HG03108 (cell line): ENCODE results near the gene SCGB1A1.
"Not testable (repeated sequence)": the region's sequence is repeated elsewhere in the genome, so short reads cannot be mapped to it uniquely, and the experiment has no call there.

Experiments
- ATAC-seq: cut with Tn5 transposase; IDR thresholded peaks from one replicate; pipeline ENCODE4 v1.9.1; 2021; ENCODE audit warnings: moderate library complexity; ENCODE audit not compliant: unreplicated experiment

SCGB1A1 gene

DNA sequence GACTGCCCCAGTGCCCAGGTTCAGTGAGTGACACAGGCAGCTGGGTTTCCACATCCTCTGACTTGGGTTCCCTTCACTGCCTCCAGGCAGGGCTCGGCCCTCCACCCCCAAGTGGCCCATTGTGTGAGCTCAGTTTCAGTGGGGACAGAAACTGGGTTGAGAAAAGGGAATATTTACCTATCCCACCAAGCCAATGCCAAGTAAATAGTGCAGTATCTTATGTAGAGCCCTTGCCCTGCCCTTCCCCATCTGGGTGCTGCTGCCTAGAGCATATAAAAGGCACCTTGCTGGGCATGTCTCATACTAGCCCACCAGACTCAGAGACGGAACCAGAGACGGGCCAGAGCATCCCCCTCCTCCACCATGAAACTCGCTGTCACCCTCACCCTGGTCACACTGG, at the start of gene SCGB1A1:
Gene SCGB1A1 (plus strand): TSS at position 301 of the 400 bp plus-strand sequence. CDS start 63 bp downstream, at position 364.
- ATAC-seq, result no peak

DNA sequence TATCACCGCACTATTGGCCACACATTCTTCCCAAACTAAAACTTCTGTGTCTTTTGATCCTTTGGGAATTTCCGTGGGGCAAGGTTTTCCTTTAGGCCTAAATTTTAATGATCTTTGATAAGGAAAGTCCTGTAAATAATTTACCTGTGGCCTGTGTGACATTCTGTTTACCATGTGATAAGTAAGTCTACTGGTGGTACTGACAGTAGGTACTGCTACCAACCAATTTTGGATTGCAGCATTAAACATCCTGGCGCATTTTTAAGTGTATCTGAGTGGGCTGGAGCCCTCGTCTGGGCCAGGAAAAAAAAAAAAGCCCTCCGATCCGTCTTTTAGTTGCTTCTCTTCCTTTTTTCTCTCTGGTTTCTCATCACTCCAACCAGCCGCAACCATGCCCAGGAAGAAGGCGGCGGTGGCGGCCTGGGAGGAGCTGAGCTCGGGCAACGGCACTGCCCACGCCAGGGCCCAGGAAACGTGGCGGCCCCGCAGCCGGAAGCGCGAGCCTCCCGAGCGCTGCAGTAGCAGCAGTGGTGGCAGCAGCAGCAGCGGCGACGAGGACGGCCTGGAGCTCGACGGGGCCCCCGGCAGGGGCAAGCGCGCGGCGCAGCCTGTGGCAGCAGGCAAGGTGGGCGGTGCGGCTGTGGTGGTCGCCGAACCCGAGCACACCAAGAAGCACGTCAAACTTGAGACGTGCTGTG, 47.9 kb upstream of the SCGB1A1 start:
- ATAC-seq, result no peak

DNA sequence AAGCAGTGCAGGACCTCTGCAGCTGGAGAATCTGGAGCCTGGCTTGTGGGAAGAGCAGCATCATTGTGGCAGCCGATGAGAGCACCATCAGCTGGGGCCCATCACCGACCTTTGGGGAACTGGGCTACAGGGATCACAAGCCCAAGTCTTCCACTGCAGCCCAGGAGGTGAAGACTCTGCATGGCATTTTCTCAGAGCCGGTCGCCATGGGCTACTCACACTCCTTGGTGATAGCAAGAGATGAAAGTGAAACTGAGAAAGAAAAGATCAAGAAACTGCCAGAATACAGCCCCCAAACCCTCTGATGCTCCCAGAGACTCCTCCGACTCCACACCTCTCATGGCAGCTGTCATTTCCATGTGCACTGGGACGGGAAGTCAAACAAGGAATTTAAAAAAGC, 46.0 kb upstream of the SCGB1A1 start:
- ATAC-seq, result no peak

- no peak for ATAC-seq
These were observed 45.2 kb upstream of the SCGB1A1 start for GRCh38 chr11:62373464-62374119.

DNA sequence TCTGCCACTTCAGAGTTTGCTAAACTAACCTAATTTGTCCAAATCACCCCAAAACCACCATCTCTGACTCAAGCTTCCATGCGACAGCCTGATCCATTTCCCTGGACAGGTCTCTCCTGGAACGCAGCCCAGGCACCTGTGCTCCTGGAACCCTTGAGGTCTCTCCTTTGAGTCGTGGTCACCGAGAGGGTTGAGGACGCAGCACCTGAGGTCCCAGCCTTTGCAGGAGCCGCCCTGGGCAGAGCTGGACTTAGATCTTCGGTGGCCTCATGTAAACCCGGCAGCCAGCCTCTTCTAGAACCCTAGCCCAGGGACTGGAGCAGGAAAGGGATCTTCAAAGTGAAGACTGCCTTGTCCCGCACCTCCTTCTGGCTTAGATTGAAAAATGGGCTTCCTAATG, 44.0 kb upstream of the SCGB1A1 start:
- no peak for ATAC-seq

GRCh38 chr11:62378459-62379063, 40.3 kb upstream of the SCGB1A1 start:
- not testable (repeated sequence) for ATAC-seq

- not testable (repeated sequence) for ATAC-seq
These were observed 39.2 kb upstream of the SCGB1A1 start for GRCh38 chr11:62379586-62379985.

DNA sequence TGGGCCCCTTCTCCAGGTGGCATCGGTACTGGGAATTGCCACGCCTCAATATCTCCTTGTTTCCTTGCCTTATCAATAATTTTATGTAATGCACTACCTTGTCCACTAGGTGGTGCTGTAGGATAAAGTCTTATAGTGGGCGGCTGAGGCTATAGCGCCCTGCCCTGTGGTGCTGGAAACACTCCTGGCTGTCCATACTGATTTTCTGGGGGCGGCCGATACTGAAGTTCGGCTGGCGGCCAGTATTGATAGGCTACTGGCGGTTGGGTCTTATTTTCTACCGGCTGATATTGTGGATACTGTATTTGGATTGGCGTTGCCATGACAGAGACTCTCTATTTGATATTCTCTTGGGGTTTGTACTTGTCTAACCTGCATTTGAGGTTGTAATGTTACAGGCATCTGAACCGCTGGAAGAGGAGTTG, 38.0 kb upstream of the SCGB1A1 start:
- ATAC-seq, result not testable (repeated sequence)

- ATAC-seq, result no peak
These were observed 35.0 kb upstream of the SCGB1A1 start for GRCh38 chr11:62383822-62384221.

DNA sequence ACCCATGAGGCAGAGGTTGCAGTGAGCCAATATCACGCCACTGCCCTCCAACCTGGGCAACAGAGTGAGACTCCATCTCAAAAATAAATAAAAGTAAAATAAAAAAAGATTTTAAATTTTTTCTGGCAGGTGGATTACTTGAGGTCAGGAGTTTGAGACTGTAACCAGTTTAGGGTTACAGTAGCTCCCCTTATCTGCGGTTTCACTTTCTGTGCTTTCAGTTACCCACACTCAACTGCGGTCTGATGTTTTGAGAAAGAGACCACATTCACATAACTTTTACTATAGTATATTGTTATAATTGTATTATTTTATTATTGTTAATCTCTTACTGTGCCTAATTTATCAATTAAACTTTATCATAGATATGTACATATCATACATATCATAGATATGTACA, 32.8 kb upstream of the SCGB1A1 start:
- not testable (repeated sequence) for ATAC-seq

GRCh38 chr11:62387381-62387780, 31.5 kb upstream of the SCGB1A1 start:
- ATAC-seq, result no peak

DNA sequence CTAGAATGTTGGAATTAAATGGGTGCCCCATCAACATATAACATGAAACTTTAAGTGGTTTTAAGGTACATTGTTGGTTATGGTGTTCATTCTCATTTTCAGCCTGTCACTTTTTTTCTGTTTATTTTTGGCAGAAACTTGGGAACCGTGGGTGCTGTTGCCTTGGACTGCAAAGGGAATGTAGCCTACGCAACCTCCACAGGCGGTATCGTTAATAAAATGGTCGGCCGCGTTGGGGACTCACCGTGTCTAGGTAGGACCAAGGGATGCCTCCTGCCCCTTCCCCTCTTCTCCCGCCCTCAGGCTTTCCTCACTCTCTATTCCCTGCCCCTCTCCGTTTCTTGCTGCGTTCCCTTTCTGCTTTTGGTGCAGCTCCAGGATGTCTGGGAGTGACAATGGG, 29.8 kb upstream of the SCGB1A1 start:
- no peak for ATAC-seq

DNA sequence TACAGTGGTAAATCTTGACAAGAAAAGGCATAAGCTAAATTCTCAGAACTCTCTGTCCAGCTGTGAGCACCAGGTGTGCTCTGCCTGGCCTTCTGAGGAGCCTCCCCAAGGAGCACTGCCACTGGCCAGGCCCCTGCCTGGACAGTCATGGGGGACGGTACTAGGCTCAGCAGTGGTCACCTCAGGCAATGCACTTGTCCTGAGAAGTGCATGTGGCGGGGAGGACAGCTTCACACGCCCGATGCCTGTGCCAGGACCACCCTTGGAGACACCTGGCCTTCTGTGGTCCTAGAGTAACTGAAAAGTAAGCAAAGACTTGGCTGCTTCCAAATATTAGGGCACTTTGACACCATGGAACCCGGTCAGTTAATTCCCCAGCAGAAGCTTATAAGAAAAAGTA, 28.6 kb upstream of the SCGB1A1 start:
- ATAC-seq, result no peak

DNA sequence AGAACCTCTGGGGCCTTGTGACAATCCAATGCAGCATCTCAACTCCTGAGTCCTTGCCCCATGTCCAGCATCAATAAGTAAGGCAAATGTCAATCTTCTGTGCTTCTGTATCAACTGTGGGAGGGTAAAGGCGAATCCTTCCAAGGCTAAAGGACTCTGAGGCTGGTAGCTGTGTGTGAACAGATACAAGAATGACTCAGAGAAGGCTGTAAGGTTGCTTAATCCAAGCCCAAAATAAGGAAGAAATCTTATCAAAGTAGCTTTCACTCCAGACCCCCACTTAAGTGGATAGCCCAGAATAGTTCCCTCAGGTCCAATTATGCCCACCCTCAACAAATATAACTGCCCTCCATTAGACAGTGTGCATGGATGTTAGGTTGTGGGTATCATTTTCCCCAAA, 28.1 kb upstream of the SCGB1A1 start:
- ATAC-seq, result no peak

DNA sequence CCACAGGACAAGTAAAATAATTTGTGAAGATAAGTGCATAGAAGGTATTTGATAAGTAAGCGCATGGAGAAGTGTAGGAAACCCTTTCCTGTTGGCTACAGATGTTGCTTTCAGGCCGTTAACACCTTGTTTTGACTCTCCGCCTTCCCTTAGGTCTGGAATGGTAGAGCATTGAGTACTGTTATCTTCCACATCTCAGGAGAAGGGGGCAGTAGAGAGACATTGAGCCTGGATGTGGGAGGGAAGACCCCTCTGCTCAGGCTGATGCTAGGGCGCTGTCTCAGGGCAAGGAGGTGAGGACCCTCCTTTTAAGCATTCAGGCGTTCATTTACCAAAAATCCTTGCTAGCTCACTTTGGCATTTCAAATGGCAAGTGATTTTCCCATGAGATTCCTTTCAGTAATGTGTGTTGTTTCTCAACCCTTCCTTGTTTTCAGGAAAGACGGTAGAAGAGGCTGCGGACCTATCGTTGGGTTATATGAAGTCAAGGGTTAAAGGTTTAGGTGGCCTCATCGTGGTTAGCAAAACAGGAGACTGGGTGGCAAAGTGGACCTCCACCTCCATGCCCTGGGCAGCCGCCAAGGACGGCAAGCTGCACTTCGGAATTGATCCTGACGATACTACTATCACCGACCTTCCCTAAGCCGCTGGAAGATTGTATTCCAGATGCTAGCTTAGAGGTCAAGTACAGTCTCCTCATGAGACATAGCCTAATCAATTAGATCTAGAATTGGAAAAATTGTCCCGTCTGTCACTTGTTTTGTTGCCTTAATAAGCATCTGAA, 27.0 kb upstream of the SCGB1A1 start:
- no peak for ATAC-seq

- ATAC-seq, result no peak
These were observed 26.3 kb upstream of the SCGB1A1 start for GRCh38 chr11:62392506-62392905.

DNA sequence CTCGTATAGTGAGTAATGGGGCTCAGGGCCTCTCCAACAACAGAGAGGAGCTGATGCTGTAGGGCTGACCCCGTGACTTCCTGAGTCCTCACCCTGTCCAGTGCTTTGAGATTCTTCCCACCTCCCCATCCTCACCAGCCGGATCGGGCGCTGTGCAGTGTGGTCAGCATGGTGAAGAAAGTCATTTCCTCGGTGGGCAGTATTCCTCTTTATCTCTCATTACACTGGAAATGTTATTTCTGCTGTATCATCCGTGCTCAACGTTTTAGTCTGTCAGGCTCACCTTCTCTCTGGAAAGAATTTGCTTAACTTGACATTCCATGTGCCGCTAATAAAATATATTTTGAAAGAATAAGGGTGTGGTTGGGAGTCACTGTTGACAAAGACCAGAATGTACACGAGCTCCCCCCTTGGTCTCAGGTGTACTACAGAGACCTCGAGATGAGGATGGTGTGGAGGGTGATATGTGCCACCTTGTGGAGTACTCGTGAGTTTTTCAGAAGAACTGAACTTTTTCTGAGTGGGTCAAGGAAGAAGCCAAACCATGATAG, 25.7 kb upstream of the SCGB1A1 start:
- ATAC-seq, result no peak

- no peak for ATAC-seq
These were observed 25.1 kb upstream of the SCGB1A1 start for GRCh38 chr11:62393735-62394134.

DNA sequence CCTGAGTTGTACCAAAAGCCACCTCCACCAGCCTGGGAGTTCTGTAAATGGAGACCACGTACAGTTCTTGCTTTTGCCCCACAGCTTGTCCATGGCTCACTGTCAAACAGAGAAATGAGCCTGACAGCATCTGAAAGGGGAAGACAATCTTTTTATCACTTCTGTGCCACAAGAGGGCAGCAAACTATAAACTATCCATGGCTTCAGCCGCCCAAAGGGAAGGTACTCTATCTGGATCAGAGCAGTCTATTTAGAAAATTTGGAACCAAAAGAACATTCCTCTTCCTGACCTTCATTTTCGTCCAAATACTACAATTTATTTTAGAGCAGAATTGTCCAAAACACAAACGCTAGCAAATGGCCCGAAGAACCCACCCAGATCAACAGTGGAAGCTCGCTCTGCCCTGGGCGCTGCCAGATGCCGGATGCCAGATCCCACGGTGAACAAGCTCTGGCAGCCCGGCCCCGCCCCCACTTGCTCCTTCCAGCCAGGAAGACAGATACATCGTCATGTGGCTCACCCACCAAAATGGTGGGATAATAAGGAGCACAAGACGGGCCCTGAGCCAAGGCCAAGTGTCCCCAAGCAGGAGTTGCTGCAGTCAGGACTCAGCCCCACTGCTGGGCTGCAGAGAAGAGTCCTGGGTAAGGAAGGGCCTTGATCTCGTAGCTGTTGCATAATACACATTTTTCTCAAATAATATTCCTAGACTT, 23.9 kb upstream of the SCGB1A1 start:
- no peak for ATAC-seq

- ATAC-seq, result no peak
These were observed 22.8 kb upstream of the SCGB1A1 start for GRCh38 chr11:62395885-62396551.
